Islet of Langerhans (tissue), 1 donor: Measurements from ENCODE around the gene PPP6R2.

Source experiments
- FAIRE-seq: peaks from one replicate; lab custom pipeline; 2011; peaks lifted over from hg19 to GRCh38; lab: Jason Lieb, UNC

Gene PPP6R2

GRCh38 chr22:50447576-50448551 lies 104.7 kb downstream of the PPP6R2 start:
- FAIRE-seq = no peak

GRCh38 chr22:50452649-50453048 lies 109.5 kb downstream of the PPP6R2 start:
- no peak for FAIRE-seq

GRCh38 chr22:50454556-50455075 lies 111.5 kb downstream of the PPP6R2 start:
- FAIRE-seq = no peak

GRCh38 chr22:50455201-50455600 lies 112.1 kb downstream of the PPP6R2 start:
- FAIRE-seq = no peak

GRCh38 chr22:50456026-50456425 lies 112.9 kb downstream of the PPP6R2 start:
- FAIRE-seq = no peak

- no peak for FAIRE-seq
Observed at GRCh38 chr22:50456466-50457234, 113.5 kb downstream of the PPP6R2 start.

- FAIRE-seq = no peak
Observed at GRCh38 chr22:50459016-50459415, 115.9 kb downstream of the PPP6R2 start.

GRCh38 chr22:50459496-50460140 lies 116.5 kb downstream of the PPP6R2 start:
- FAIRE-seq = no peak

GRCh38 chr22:50460938-50461337 lies 117.8 kb downstream of the PPP6R2 start:
- FAIRE-seq = no peak

GRCh38 chr22:50461536-50461935 lies 118.4 kb downstream of the PPP6R2 start:
- FAIRE-seq = no peak

GRCh38 chr22:50461979-50462540 lies 118.9 kb downstream of the PPP6R2 start:
- no peak for FAIRE-seq

GRCh38 chr22:50463188-50463900 lies 120.2 kb downstream of the PPP6R2 start:
- no peak for FAIRE-seq

- FAIRE-seq = no peak
Observed at GRCh38 chr22:50464451-50464850, 121.3 kb downstream of the PPP6R2 start.

- no peak for FAIRE-seq
Observed at GRCh38 chr22:50465066-50465930, 122.2 kb downstream of the PPP6R2 start.

GRCh38 chr22:50467341-50467740 lies 124.2 kb downstream of the PPP6R2 start:
- FAIRE-seq = no peak

GRCh38 chr22:50467773-50468440 lies 124.8 kb downstream of the PPP6R2 start:
- no peak for FAIRE-seq

GRCh38 chr22:50468626-50469025 lies 125.5 kb downstream of the PPP6R2 start:
- no peak for FAIRE-seq

- FAIRE-seq = no peak
Observed at GRCh38 chr22:50469377-50470305, 126.5 kb downstream of the PPP6R2 start.

GRCh38 chr22:50470491-50470890 lies 127.4 kb downstream of the PPP6R2 start:
- no peak for FAIRE-seq
